GM13977 (cell line): ENCODE measurements around the gene KRTAP10-10.

Experiments
- DNase-seq: peaks from one replicate; pipeline ENCODE4 v3.0.0; 2012; ENCODE audit warnings: low spot score
- in situ Hi-C: fragments of 300-500 bp; cut with MboI; formaldehyde crosslinking; loops from one replicate; pipeline ENCODE4 v1.12.0; 2022; ENCODE audit warnings: low sequenced_read_pairs, low pct_unique_long_range_greater_than_20kb, mixed read lengths, inconsistent platforms; ENCODE audit not compliant: unreplicated experiment
- TF ChIP-seq, protein P1 (sequence below): IDR thresholded peaks from 2 replicates; pipeline ENCODE4 v1.5.1; 2012; ENCODE audit warnings: mild to moderate bottlenecking, control low read depth; ENCODE audit not compliant: insufficient read depth; ENCODE audit errors: extremely low read depth, missing control alignments

Gene KRTAP10-10

DNA sequence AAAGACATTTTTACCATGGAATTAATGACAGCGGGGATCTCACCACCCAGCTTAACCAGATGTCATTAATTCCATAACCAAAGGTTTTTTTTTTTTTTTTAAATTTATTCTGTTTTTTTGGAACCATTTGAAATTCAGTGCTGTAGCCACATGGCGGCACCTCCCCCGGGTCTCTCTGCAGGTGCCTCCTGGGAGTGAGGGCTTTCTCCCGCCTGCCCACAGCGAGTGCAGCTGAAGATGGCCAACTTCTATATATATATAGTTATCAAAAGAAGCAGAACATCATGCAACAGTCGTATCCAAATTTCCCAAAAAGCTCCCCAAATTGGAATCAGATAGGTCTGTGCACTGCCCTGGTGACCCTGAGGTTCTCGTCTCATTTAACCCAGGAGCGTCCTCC is 21.7 kb upstream of the KRTAP10-10 start:
- in situ Hi-C loops, result no loop called here
- TF ChIP-seq, protein P1, sequence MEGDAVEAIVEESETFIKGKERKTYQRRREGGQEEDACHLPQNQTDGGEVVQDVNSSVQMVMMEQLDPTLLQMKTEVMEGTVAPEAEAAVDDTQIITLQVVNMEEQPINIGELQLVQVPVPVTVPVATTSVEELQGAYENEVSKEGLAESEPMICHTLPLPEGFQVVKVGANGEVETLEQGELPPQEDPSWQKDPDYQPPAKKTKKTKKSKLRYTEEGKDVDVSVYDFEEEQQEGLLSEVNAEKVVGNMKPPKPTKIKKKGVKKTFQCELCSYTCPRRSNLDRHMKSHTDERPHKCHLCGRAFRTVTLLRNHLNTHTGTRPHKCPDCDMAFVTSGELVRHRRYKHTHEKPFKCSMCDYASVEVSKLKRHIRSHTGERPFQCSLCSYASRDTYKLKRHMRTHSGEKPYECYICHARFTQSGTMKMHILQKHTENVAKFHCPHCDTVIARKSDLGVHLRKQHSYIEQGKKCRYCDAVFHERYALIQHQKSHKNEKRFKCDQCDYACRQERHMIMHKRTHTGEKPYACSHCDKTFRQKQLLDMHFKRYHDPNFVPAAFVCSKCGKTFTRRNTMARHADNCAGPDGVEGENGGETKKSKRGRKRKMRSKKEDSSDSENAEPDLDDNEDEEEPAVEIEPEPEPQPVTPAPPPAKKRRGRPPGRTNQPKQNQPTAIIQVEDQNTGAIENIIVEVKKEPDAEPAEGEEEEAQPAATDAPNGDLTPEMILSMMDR, result no peak
- no peak for DNase-seq

DNA sequence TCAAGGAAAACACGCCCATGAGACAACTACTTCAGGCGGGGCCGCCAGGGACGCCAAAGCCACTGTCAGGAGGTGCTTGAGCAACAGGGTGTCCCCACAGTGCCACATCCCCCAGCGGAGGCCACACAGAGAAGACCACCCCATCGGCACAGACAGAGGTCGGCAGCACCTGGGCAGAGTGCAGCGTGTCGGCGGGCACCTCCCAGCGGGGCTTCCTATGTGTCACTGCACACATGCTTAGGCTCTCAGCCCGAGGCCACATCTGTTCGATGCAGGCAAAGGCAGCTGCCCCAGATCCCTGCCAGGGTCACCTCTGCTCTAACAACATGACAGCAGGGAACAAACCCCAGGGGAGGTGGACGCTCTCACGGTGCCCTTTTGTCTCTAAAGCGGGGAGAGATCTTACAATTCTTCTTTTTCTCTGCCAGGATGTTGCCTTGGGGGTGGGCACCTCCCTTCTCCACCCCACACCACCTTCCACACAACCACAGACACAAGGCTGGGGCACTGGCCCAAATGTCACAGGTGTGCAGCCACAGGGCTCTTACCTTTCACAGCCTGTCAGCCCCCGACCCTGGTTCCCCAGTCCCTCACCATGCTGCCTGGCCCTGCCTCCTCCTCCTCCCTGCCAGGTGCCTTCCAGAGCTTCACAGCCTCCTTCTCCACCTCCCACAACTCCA is 21.1 kb upstream of the KRTAP10-10 start:
- DNase-seq, result no peak
- in situ Hi-C loops, result no loop called here
- TF ChIP-seq, protein P1, result no peak

DNA sequence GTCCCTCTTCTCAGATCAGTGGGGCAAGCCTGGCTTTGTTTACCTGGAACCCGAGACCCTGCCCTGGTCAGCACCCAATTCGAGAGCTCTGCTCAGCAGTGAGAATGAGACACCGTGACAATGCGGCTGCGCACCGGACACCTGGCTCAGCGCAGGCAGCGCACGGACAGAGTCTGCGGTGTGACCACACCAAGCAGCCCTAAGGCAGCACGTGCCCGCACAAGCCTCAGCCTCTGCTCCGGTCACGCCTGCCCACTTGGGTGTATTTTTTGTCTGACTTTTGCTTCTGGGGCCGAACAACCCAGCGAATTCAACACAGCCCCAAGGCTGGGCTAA is 20.6 kb upstream of the KRTAP10-10 start:
- no peak for DNase-seq
- TF ChIP-seq, protein P1, result no peak
- in situ Hi-C loops, result no loop called here

DNA sequence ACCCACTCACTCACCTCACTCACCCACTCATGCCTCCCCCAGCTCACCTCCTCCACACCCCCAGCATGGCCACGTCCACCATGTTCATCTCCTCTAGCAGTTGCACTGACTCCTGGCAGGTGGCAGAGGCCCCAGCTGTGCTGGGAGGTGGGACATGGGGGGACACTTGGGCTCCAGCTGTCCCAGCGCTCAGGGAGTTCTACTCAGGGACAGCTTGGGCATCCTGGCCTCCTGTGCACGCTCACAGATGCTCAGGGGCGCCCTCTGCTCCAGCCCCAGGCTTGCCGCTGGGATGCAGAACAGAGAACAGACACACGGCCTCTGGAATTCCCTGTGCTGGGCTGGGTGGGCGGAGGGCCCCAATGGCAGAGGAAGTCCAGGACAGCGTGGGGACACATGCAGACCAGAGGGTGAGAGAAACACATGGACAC is 20.1 kb upstream of the KRTAP10-10 start:
- TF ChIP-seq, protein P1, result no peak
- DNase-seq, result no peak
- in situ Hi-C loops, result no loop called here

DNA sequence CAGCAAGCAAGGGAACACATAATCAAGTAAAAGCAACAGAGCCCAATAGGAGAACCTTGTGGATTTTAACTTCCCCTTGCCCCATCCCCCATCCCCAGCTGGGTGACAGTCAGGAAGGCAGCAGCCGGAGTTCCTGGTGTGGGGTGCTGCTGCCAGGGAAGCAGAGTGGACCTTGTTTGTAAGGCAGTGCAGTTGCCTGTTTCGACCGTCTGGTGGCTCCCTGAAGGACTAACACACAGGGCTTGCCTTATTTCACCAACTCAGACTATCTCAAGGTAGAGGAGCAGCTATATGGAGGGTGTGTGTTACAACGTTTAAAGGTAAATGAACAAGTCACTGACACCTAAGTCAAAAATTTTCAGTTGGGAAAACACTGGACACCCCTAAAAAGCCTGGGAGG is 18.7 kb upstream of the KRTAP10-10 start:
- in situ Hi-C loops, result no loop called here
- TF ChIP-seq, protein P1, result peak; percentile 28
- DNase-seq, result no peak

DNA sequence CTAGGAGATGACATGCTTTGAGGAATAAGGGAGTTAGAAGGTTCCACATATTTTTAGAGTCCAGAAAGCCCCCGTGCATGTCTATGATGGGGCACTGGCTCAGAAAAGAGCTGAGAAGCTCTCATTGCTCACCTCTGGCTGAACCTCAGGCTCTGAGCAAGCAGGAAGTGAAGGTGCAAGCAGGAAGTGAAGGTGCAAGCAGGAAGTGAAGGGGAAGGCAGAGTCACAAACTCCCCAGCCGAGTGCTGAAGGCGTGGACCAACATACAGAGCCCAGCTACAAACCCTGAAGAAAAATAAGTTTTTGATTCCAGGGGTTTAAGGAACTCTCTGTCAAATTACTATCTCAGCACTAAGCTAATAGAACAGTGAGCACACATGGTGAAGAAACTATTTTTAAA is 18.2 kb upstream of the KRTAP10-10 start:
- TF ChIP-seq, protein P1, result no peak
- DNase-seq, result no peak
- in situ Hi-C loops, result no loop called here
